Lower leg skin (tissue), 4 donors: ENCODE data around the gene PPP1R8. TPM values are rescaled to one million over a fixed set of nuclear protein-coding genes. Genes with fewer than 3 reads are reported as not detected.
"Not testable (repeated sequence)": the region's sequence is repeated elsewhere in the genome, so short reads cannot be mapped to it uniquely, and the experiment has no call there.

Experiments
- DNase-seq, 2 donors: peaks; one replicate each; pipeline ENCODE4 v3.0.0-alpha.2; 2019; ENCODE audit warnings: low spot score in 2 of 2
- H3K4me3 ChIP-seq: fragments of 200-600 bp; sonication (generic); 2 replicates; pipeline ENCODE4 v1.5.1; 2017; ENCODE audit warnings: mild to moderate bottlenecking, low read depth; ENCODE audit not compliant: poor library complexity, severe bottlenecking
- CTCF ChIP-seq, 3 donors: fragments of 450-650 bp; IDR thresholded peaks; one replicate each; pipeline ENCODE4 v1.5.1; 2016; ENCODE audit warnings: antibody characterized with exemption in 3 of 3, mild to moderate bottlenecking in 3 of 3, moderate library complexity in 2 of 3
- POLR2A ChIP-seq, 2 donors: fragments of 450-650 bp; IDR thresholded peaks; one replicate each; pipeline ENCODE4 v1.6.1; 2016 to 2017; ENCODE audit warnings: antibody characterized with exemption in 2 of 2, mild to moderate bottlenecking in 1 of 2, moderate library complexity in 1 of 2
- WGBS, 2 donors: methylation state at CpG; one replicate each; pipeline ENCODE4 v1.1.5; 2018; 5-methylcytosine and 5-hydroxymethylcytosine counted together
- intact Hi-C: fragments of 100-400 bp; cut with DNase I; formaldehyde crosslinking; loops from one replicate; pipeline ENCODE4 v1.15.0; 2023; ENCODE audit warnings: low total_unique reads
- total RNA-seq, 4 donors: library from RNA; depleted of rRNA; stranded (reverse); fragments of >200 nt; gene quantifications; one replicate each; pipeline ENCODE4 v1.1.0, GENCODE V29; 2016

The PPP1R8 gene
- total RNA-seq, 4 donors from 2014 or later, result 25.1 to 49.1 (median 42.0) TPM

- H3K4me3 ChIP-seq, result no peak overlapping the region
- WGBS, 2 donors, result 95 to 97% methylated on average over 4 of the region's 4 CpGs
- no peak for DNase-seq
- TF ChIP-seq POLR2A (IDR thresholded peaks at IDR 0.05), result no peak
- TF ChIP-seq CTCF (IDR thresholded peaks at IDR 0.05), result no peak
- intact Hi-C loops, result no loop called here
Observed at GRCh38 chr1:27824411-27824810, 6.2 kb upstream of the PPP1R8 start.

- DNase-seq, intact Hi-C loops, H3K4me3 ChIP-seq: not testable (repeated sequence)
- WGBS, 2 donors, result 74 to 82% methylated on average over 3 to 4 of the region's 4 CpGs
Observed at GRCh38 chr1:27829339-27829960, 1.1 kb upstream of the PPP1R8 start.

GRCh38 chr1:27831568-27832410 lies 1.2 kb downstream of the PPP1R8 start:
- intact Hi-C loops, result no loop called here
- peak overlapping the region; percentile 96 for H3K4me3 ChIP-seq
- 45 to 54% methylated on average over 10 of the region's 10 CpGs for WGBS, 2 donors
- DNase-seq, result no peak
- TF ChIP-seq POLR2A (IDR thresholded peaks at IDR 0.05) (no peak), CTCF (IDR thresholded peaks at IDR 0.05) (no peak)

- TF ChIP-seq POLR2A (IDR thresholded peaks at IDR 0.05), result no peak
- no peak for DNase-seq
- no peak overlapping the region for H3K4me3 ChIP-seq
- intact Hi-C loops, result no loop called here
- 57 to 67% methylated on average over 2 of the region's 2 CpGs for WGBS, 2 donors
Observed at GRCh38 chr1:27832762-27833161, 2.2 kb downstream of the PPP1R8 start.

- H3K4me3 ChIP-seq, result no peak overlapping the region
- intact Hi-C loops, result no loop called here
- TF ChIP-seq POLR2A (IDR thresholded peaks at IDR 0.05) (no peak), CTCF (IDR thresholded peaks at IDR 0.05) (no peak)
- WGBS, 2 donors, result 90 to 91% methylated on average over 3 of the region's 3 CpGs
- no peak for DNase-seq
Observed at GRCh38 chr1:27833470-27833869, 2.9 kb downstream of the PPP1R8 start.

GRCh38 chr1:27835046-27835445 lies 4.5 kb downstream of the PPP1R8 start:
- TF ChIP-seq CTCF (IDR thresholded peaks at IDR 0.05) (no peak), POLR2A (IDR thresholded peaks at IDR 0.05) (no peak)
- intact Hi-C loops, result no loop called here
- no peak overlapping the region for H3K4me3 ChIP-seq
- DNase-seq, result no peak
